ENCODE measurements around the gene SLC31A1. TPM values are rescaled to one million over a fixed set of nuclear protein-coding genes. Genes with fewer than 3 reads are reported as not detected.
"Not testable (repeated sequence)": the region's sequence is repeated elsewhere in the genome, so short reads cannot be mapped to it uniquely, and the experiment has no call there.

Gene SLC31A1
- polyA plus RNA-seq, 12 donors = 7.3 to 15.7 (median 11.1) TPM; not detected in 1

- DNase-seq = no peak
Observed at GRCh38 chr9:113219186-113219936, 2.0 kb upstream of the SLC31A1 start.

- DNase-seq = no peak
Observed at GRCh38 chr9:113219969-113220368, 1.4 kb upstream of the SLC31A1 start.

GRCh38 chr9:113220467-113221002, 809 bp upstream of the SLC31A1 start:
- no peak for DNase-seq

DNA sequence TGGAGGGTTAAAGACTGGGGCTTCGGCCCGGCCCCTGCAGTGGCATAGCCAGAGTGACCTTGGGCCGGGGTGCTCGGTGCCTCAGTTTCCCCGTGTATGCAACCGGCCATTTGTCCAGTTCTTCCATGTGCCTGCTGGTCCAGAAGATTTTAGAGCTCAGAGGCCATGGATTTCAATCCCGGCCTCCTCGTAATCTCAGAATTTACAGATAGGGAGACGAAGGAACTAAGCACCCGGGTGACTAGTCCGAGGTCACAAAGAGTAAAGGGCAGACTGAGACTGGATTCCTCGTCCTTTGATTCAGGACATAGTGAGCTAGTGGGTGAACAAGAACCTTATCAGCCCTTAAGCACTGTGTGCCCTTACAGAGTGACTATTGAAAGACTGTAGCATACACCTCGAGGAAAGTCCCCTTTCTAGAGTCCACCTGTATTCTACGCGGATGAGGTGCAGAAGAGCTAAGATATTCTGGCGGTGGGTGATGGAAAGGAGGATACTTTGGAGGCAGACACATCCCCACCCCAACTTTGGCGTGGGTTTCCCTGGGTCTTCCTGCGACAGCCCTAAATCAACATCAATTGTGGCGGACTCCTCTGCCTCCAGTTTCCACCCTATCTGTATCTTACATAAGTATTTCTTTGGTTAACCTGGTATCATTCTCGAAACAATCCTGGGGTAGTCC, 597 bp downstream of the SLC31A1 start:
- no peak for DNase-seq

GRCh38 chr9:113222482-113222841, 1.1 kb downstream of the SLC31A1 start:
- DNase-seq = no peak

DNA sequence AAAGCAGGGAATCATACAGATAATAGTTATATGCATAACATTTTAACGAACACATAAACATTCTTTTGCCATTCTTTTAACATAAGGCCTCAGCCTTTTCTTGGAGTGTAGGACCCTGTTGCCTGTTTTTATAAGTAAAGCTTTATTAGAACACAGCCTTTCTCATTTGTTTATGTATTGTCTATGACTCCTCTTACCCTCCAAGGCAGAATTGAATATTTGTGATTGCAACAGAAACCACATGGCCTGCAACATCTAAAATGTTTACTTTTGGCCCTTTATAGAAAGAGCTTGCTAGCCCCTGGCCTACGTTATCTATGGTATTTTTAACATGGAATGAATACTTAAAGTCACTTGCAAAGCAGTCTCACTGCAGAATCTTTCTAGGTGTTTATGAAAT, 2.6 kb downstream of the SLC31A1 start:
- no peak for DNase-seq

GRCh38 chr9:113227436-113227835, 6.1 kb downstream of the SLC31A1 start:
- no peak for DNase-seq

DNA sequence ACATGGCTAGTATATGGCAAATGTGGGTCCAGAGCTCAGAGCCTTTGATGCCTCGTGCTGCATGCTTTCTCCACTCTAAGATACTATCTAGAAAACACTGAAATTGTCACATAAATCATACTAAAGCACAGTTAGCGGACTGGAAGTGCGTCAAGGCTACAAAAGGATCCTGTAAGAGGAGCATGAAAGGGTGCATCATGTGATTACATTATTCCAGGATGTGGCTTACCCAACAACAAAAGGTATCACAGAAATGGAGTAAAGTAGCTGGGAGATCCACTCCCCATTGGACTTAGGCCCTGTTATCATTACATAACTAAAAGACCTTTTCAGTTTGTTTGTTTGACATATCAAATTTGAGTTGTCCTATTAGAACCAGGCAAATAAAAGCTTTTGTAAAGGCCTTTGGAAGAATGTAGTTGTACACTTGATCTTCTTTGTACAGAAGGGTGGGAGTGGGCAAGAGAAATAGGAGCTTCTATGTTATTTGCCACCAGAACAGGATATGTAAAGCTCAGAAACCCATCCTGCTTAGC, 6.9 kb downstream of the SLC31A1 start:
- DNase-seq = no peak

GRCh38 chr9:113231701-113232100, 10.4 kb downstream of the SLC31A1 start:
- DNase-seq = no peak

DNA sequence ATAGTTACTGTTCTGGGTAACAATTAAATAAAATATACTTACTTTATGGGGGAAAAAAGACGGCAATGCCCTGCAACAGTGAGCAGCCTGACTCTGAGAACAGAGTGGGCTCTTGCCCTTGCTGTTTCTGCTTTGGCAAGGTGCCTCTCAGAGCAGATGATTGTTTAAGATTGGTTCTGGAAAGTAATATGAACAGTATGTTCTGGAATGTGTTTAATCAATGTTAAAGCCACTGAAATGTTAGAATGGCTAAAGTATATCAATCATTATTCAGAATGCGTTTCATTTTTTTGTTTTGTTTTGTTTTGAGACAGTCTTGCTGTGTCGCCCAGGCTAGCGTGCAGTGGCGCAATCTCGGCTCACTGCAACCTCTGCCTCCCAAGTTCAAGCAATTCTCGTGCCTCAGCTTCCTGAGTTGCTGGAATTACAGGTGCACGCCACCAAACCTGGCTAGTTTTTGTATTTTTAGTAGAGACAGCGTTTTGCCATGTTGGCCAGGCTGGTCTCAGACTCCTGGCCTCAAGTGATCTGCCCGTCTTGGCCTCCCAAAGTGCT, 14.4 kb downstream of the SLC31A1 start:
- not testable (repeated sequence) for DNase-seq

GRCh38 chr9:113237026-113237425, 15.7 kb downstream of the SLC31A1 start:
- no peak for DNase-seq

DNA sequence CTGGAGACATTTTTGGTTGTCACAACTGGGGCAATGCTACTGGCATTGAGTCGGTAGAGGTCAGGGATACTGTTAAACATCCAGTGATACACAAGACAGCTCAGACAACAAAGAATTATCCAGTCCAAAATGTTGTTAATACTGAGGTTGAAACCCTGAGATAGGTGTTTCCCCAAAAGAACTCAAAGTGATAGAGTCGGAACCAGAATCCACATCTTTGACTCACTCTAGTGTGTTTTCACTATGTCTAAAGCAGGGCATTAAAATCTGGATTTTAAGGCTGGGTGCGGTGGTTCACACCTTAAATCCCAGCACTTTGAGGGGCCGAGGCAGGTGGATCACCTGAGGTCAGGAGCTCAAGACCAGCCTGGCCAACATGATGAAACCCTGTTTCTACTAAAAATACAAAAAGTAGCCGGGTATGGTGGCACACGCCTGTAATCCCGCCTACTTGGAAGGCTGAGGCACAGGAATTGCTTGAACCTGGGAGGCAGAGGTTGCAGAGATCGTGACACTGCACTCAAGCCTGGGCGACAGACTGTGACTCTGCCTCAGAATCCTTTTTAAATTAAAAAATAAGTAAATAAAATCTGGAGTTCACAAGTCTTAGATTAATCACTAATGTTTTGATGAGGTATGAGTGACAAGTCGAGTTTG, 17.0 kb downstream of the SLC31A1 start:
- DNase-seq = no peak

DNA sequence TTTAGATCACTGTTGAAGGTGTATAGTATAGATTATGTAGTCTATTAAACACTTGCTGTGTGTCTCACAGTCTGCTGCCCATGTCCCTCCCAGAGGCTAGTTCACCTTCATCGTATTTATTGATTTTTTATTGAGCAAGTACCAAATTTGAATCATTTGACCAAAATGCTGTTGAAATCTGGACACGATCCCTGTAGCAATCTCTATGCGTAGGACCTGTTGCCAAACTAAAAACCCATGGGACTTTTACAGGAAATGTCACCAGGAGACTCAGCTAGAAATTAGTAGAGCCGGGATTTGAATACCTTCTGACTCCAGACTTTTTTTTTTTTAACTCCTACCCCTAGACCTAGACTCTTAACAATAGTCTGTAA, 17.5 kb downstream of the SLC31A1 start:
- DNase-seq = no peak

DNA sequence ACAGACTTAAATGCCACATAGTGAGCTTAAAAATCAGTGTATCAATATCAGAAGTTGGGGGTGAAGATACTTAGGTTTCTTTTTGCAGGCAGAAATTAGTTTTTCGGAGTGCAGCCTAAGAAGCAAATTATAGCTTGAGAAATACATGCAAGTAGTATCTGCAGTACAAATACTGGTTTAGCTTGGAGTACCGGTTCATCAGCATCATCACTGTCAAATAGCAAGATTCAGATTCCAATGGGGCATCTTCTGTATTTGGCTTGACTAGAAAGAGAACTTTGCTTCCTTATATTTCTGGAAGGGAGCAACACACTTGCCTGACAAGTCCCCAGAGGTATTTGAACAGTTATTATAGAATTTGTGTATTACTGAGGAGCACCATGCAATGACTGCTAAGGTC, 19.8 kb downstream of the SLC31A1 start:
- no peak for DNase-seq

DNA sequence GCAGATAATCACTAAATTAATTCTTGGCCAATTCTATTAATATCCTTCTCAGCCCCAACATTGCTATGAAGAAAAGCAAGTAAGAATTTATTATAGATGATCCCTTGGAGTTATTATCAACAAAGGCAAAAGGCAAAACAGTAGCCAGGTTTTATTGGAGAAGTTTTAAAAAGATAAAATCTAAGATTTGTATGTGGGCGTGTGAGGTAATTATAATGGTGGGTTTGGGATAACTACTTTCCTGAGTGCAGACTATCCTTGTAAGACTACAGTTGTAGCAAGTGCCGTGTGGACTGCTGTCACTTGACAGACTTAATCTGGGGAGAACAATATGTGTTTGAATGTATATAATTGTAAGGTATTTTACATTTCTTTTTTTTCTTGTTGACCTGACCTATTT, 23.2 kb downstream of the SLC31A1 start:
- no peak for DNase-seq

GRCh38 chr9:113245894-113246293, 24.6 kb downstream of the SLC31A1 start:
- DNase-seq = no peak

GRCh38 chr9:113246928-113247327, 25.6 kb downstream of the SLC31A1 start:
- DNase-seq = no peak

DNA sequence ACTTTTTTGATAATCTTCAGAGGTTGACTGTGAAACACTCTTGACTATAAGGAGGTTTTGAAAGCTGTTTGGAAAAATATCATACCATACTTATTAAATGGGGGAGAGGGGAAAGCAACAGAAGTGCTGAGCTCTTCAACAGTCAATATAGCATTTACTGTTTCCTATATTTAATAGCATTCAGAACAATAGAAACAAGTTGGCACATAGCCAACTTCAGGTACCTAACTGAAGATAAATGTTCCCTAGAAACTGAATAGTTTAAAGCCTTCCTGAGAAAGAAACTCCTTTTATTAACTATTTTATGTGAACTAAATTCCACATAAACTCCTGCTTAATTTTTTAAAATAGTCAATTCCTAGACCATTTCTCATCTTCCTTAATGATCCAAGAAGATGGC, 26.3 kb downstream of the SLC31A1 start:
- DNase-seq = no peak

DNA sequence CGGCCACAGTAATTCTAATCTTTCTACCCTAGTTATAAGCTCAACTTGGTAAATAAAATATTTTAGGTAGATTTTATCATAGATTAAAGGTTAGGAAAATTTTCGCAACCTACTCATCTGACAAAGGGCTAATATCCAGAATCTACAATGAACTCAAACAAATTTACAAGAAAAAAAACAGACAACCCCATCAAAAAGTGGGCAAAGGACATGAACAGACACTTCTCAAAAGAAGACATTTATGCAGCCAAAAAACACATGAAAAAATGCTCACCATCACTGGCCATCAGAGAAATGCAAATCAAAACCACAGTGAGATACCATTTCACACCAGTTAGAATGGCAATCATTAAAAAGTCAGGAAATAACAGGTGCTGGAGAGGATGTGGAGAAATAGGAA, 28.3 kb downstream of the SLC31A1 start:
- DNase-seq = not testable (repeated sequence)

- no peak for DNase-seq
Observed at GRCh38 chr9:113250807-113251206, 29.5 kb downstream of the SLC31A1 start.

DNA sequence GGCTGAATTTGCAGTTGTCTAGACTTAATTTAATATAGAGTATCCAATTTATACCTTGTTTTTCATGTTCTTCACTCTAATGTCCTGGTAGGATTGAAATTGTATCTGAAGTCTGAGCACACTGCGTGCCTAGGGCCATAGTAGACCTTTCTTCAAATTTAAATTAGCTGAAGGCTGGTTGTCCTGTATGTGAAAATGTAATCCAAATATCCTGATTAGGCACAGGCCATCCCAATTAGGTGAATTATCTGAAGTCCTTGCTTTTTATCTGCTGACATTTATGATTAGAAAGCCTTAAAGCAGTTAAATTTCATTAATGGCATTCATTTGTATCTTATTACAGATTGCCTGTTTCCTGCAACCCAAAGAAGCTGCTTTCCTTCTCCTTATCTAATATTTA, 33.6 kb downstream of the SLC31A1 start:
- DNase-seq = no peak

DNA sequence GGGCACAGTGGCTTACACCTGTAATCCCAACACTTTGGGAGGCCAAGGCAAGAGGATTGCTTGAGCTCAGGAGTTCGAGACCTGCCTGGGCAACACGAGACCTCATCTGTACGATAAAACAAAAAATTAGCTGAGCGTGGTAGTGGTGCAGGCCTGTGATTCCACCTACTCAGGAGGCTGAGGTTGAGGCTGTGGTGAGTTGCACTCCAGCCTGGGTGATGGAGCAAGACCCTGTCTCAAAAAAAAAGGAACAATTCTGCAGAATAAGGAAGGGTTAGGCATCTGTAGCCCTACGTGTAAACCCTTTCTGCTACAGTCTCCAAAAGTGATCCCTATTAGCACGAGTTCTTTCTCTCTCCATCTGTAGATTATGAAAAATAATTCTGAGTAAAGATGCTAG, 34.1 kb downstream of the SLC31A1 start:
- DNase-seq = no peak
